Neural cell (in vitro differentiated cells): ENCODE measurements around the gene LILRB4. TPM values are rescaled to one million over a fixed set of nuclear protein-coding genes. Genes with fewer than 3 reads are reported as not detected.

Source experiments
- H2AFZ ChIP-seq: fragments of 200-600, 300-800 bp; sonication (generic), shearing (Covaris generic); 2 replicates; pipeline ENCODE4 v1.6.0; 2014; ENCODE audit warnings: low read depth, mild to moderate bottlenecking, antibody characterized with exemption, low read length, moderate library complexity
- H3F3A ChIP-seq: fragments of 200-600 bp; shearing (Covaris generic); 2 replicates; pipeline ENCODE4 v1.6.1; 2016; ENCODE audit warnings: mild to moderate bottlenecking, moderate library complexity, mixed read lengths, antibody characterized with exemption, low read length; ENCODE audit not compliant: insufficient read depth, poor library complexity, severe bottlenecking
- H3K27ac ChIP-seq: fragments of 200-600, 300-800 bp; sonication (generic), shearing (Covaris generic); 2 replicates; pipeline ENCODE4 v1.5.1; 2014; ENCODE audit warnings: mild to moderate bottlenecking, low read length, moderate library complexity
- H3K27me3 ChIP-seq: fragments of 300-800, 200-600 bp; sonication (generic), shearing (Covaris generic); 2 replicates; pipeline ENCODE4 v1.6.0; 2014; ENCODE audit warnings: mild to moderate bottlenecking, low read depth, low read length, moderate library complexity; ENCODE audit not compliant: insufficient read depth
- H3K36me3 ChIP-seq: fragments of 300-800, 200-600 bp; sonication (generic), shearing (Covaris generic); 2 replicates; pipeline ENCODE4 v1.5.1; 2014; ENCODE audit warnings: mild to moderate bottlenecking, antibody characterized with exemption, low read length, moderate library complexity; ENCODE audit not compliant: insufficient read depth
- H3K4me2 ChIP-seq: fragments of 300-800, 200-600 bp; sonication (generic), shearing (Covaris generic); 2 replicates; pipeline ENCODE4 v1.6.0; 2014; ENCODE audit warnings: mild to moderate bottlenecking, low read length
- H3K4me3 ChIP-seq: fragments of 300-800, 200-600 bp; sonication (generic), shearing (Covaris generic); 2 replicates; pipeline ENCODE4 v1.5.1; 2014; ENCODE audit warnings: mild to moderate bottlenecking, low read length, moderate library complexity
- H3K79me2 ChIP-seq: fragments of 200-600 bp; shearing (Covaris generic); replicated peaks from 2 replicates; pipeline ENCODE4 v1.6.0; 2014; ENCODE audit warnings: mild to moderate bottlenecking, low read length, moderate library complexity; ENCODE audit not compliant: insufficient read depth
- H3K9ac ChIP-seq: fragments of 300-800, 200-600 bp; sonication (generic), shearing (Covaris generic); 2 replicates; pipeline ENCODE4 v1.6.1; 2016; ENCODE audit warnings: mild to moderate bottlenecking, low read length, mixed read lengths
- H3K9me2 ChIP-seq: fragments of 200-600 bp; shearing (Covaris generic); 2 replicates; pipeline ENCODE4 v1.6.1; 2016; ENCODE audit warnings: mild to moderate bottlenecking, low read length, mixed read lengths; ENCODE audit not compliant: insufficient read depth
- H3K9me3 ChIP-seq: fragments of 200-600, 300-800 bp; sonication (generic), shearing (Covaris generic); 2 replicates; pipeline ENCODE4 v1.6.1; 2016; ENCODE audit warnings: mild to moderate bottlenecking, mixed run types, low read length, moderate library complexity, mixed read lengths
- H4K20me1 ChIP-seq: fragments of 200-600 bp; shearing (Covaris generic); 2 replicates; pipeline ENCODE4 v1.6.1; 2016; ENCODE audit warnings: mild to moderate bottlenecking, mixed run types; ENCODE audit not compliant: insufficient read depth
- EP300 ChIP-seq: fragments of 450-650 bp; conservative IDR thresholded peaks from 2 replicates; pipeline ENCODE4 v1.6.1; 2014; ENCODE audit warnings: antibody characterized with exemption, mild to moderate bottlenecking, moderate library complexity; ENCODE audit not compliant: poor library complexity, severe bottlenecking
- EZH2 ChIP-seq: fragments of 200-600, 300-800 bp; shearing (Covaris generic), sonication (generic); IDR thresholded peaks from 2 replicates; pipeline ENCODE4 v1.6.1; 2014; ENCODE audit warnings: antibody characterized with exemption, low read length, borderline replicate concordance, mild to moderate bottlenecking; ENCODE audit not compliant: insufficient read depth, poor library complexity, severe bottlenecking
- MXI1 ChIP-seq: fragments of 450-650 bp; conservative IDR thresholded peaks from 2 replicates; pipeline ENCODE4 v1.6.1; 2014; ENCODE audit warnings: antibody characterized with exemption, mild to moderate bottlenecking; ENCODE audit not compliant: poor library complexity, severe bottlenecking
- POLR2AphosphoS5 ChIP-seq: IDR thresholded peaks from 2 replicates; pipeline ENCODE4 v1.6.1; 2012
- RAD21 ChIP-seq: fragments of 450-650 bp; conservative IDR thresholded peaks from 2 replicates; pipeline ENCODE4 v1.6.1; 2014; ENCODE audit warnings: antibody characterized with exemption, mild to moderate bottlenecking, moderate library complexity
- REST ChIP-seq: IDR thresholded peaks from 2 replicates; pipeline ENCODE4 v1.6.1; 2012; ENCODE audit warnings: borderline replicate concordance
- SMC3 ChIP-seq: fragments of 450-650 bp; conservative IDR thresholded peaks from 2 replicates; pipeline ENCODE4 v1.6.1; 2014; ENCODE audit warnings: antibody characterized with exemption, mild to moderate bottlenecking, moderate library complexity; ENCODE audit not compliant: poor library complexity
- TAF1 ChIP-seq: IDR thresholded peaks from 2 replicates; pipeline ENCODE4 v1.6.1; 2012; ENCODE audit warnings: low read depth
- polyA plus RNA-seq: library from polyadenylated mRNA; depleted of rRNA; stranded (reverse); fragments of >200 nt; gene quantifications from 2 replicates; pipeline ENCODE4 v1.2.3, GENCODE V29; 2014
- TF ChIP-seq, protein P1 (sequence below): fragments of 450-650 bp; IDR thresholded peaks from 2 replicates; pipeline ENCODE4 v1.5.1; 2014; ENCODE audit warnings: antibody characterized with exemption, mild to moderate bottlenecking, moderate library complexity; ENCODE audit not compliant: poor library complexity, severe bottlenecking

Gene LILRB4
- polyA plus RNA-seq, 1 donor from 2014 or later = not detected

DNA sequence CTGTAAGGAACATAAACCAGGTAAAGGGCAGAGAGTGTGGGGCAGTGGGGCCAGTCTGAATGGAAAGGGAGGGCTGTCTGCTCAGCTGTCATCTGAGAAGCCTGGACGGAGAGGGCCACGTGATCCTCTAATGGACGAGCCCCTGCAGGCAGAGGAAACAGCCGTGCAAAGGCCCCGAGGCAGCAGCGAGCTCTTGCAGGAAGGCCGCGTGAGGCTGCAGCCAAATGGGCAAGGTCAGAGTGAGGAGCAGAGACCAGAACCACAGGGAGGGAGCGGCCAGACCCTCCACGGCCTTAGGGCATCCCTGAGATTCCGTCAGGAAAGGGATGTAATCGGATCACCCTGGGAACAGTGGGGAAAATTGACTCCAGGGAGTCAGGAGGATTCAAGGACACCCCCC lies 4.4 kb downstream of the LILRB4 start:
- no peaks in the 10 kb centered on the region for H3F3A ChIP-seq
- H3K9me3 ChIP-seq = no peaks in the 10 kb centered on the region
- no peak overlapping the region for H3K4me2 ChIP-seq
- H2AFZ ChIP-seq = no peak overlapping the region
- H4K20me1 ChIP-seq = no peaks in the 10 kb centered on the region
- no peak overlapping the region for H3K27ac ChIP-seq
- no peaks in the 10 kb centered on the region for H3K9me2 ChIP-seq
- no peak overlapping the region for H3K9ac ChIP-seq
- no peak overlapping the region for H3K4me3 ChIP-seq
- H3K36me3 ChIP-seq = no peaks in the 10 kb centered on the region
- H3K27me3 ChIP-seq = no peaks in the 10 kb centered on the region
- H3K79me2 ChIP-seq = no peaks in the 10 kb centered on the region
- TF ChIP-seq, protein P1, sequence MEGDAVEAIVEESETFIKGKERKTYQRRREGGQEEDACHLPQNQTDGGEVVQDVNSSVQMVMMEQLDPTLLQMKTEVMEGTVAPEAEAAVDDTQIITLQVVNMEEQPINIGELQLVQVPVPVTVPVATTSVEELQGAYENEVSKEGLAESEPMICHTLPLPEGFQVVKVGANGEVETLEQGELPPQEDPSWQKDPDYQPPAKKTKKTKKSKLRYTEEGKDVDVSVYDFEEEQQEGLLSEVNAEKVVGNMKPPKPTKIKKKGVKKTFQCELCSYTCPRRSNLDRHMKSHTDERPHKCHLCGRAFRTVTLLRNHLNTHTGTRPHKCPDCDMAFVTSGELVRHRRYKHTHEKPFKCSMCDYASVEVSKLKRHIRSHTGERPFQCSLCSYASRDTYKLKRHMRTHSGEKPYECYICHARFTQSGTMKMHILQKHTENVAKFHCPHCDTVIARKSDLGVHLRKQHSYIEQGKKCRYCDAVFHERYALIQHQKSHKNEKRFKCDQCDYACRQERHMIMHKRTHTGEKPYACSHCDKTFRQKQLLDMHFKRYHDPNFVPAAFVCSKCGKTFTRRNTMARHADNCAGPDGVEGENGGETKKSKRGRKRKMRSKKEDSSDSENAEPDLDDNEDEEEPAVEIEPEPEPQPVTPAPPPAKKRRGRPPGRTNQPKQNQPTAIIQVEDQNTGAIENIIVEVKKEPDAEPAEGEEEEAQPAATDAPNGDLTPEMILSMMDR = no peak
- TF ChIP-seq MXI1 (no peak), REST (no peak), EP300 (no peak), EZH2 (no peak)

- TF ChIP-seq, protein P1 = no peak
- no peak for TF ChIP-seq TAF1
- TF ChIP-seq POLR2AphosphoS5 = no peak
- no peak for TF ChIP-seq EP300
- TF ChIP-seq RAD21 = no peak
- TF ChIP-seq EZH2 = no peak
- no peak for TF ChIP-seq REST
- TF ChIP-seq MXI1 = no peak
- no peak for TF ChIP-seq SMC3
- H3K36me3 ChIP-seq = no peaks in the 10 kb centered on the region
- H3K9ac ChIP-seq = no peak overlapping the region
- H3K9me2 ChIP-seq = no peaks in the 10 kb centered on the region
- H3K79me2 ChIP-seq = no peaks in the 10 kb centered on the region
- H3K27me3 ChIP-seq = no peaks in the 10 kb centered on the region
- no peak overlapping the region for H3K4me3 ChIP-seq
- H3K9me3 ChIP-seq = no peaks in the 10 kb centered on the region
- no peaks in the 10 kb centered on the region for H3F3A ChIP-seq
- no peak overlapping the region for H3K4me2 ChIP-seq
- no peaks in the 10 kb centered on the region for H4K20me1 ChIP-seq
- no peak overlapping the region for H3K27ac ChIP-seq
- H2AFZ ChIP-seq = no peak overlapping the region
These were observed 5.6 kb downstream of the LILRB4 start for GRCh38 chr19:54668353-54668752.
